Mesendoderm (in vitro differentiated cells): ENCODE data around the gene TASP1.
A peak's percentile ranks its signal among the peaks of the same experiment; 100 is the strongest.
"Not testable (repeated sequence)": the region's sequence is repeated elsewhere in the genome, so short reads cannot be mapped to it uniquely, and the experiment has no call there.

Experiments
- DNase-seq: peaks from one replicate; pipeline ENCODE4 v3.0.0; 2013
- H2AK5ac ChIP-seq: 2 replicates; pipeline ENCODE4 v1.6.1; 2013; ENCODE audit warnings: low read length, inconsistent platforms
- H2BK120ac ChIP-seq: 2 replicates; pipeline ENCODE4 v1.6.1; 2013; ENCODE audit warnings: low read depth, mild to moderate bottlenecking, low read length, moderate library complexity, mixed read lengths
- H2BK15ac ChIP-seq: replicated peaks from 2 replicates; pipeline ENCODE4 v1.6.1; 2013; ENCODE audit warnings: low read depth, mild to moderate bottlenecking, moderate library complexity
- H2BK5ac ChIP-seq: 2 replicates; pipeline ENCODE4 v1.6.1; 2013; ENCODE audit warnings: low read length, inconsistent platforms
- H3K18ac ChIP-seq: 2 replicates; pipeline ENCODE4 v1.6.1; 2013; ENCODE audit warnings: mild to moderate bottlenecking, low read length, mixed read lengths
- H3K23ac ChIP-seq: one replicate; pipeline ENCODE4 v1.6.1; 2013; ENCODE audit warnings: low read length
- H3K27ac ChIP-seq: 2 replicates; pipeline ENCODE4 v1.5.1; 2013; ENCODE audit warnings: low read depth, mild to moderate bottlenecking, inconsistent platforms, low read length, moderate library complexity
- H3K27me3 ChIP-seq: 2 replicates; pipeline ENCODE4 v1.6.1; 2013; ENCODE audit warnings: low read length, control low read depth, mild to moderate bottlenecking, inconsistent platforms; ENCODE audit not compliant: insufficient read depth, poor library complexity
- H3K36me3 ChIP-seq: 2 replicates; pipeline ENCODE4 v1.6.1; 2013; ENCODE audit warnings: low read length, inconsistent platforms; ENCODE audit not compliant: control insufficient read depth, insufficient read depth
- H3K4ac ChIP-seq: one replicate; pipeline ENCODE4 v1.6.1; 2013; ENCODE audit warnings: low read depth, mild to moderate bottlenecking, low read length, moderate library complexity
- H3K4me1 ChIP-seq: 2 replicates; pipeline ENCODE4 v1.6.1; 2013; ENCODE audit warnings: low read depth, low read length, inconsistent platforms; ENCODE audit not compliant: control insufficient read depth
- H3K4me2 ChIP-seq: 2 replicates; pipeline ENCODE4 v1.6.1; 2013; ENCODE audit warnings: low read length
- H3K4me3 ChIP-seq: 2 replicates; pipeline ENCODE4 v1.5.1; 2013; ENCODE audit warnings: mild to moderate bottlenecking, low read length
- H3K56ac ChIP-seq: one replicate; pipeline ENCODE4 v1.6.1; 2013; ENCODE audit warnings: low read length
- H3K79me1 ChIP-seq: 2 replicates; pipeline ENCODE4 v1.6.1; 2013; ENCODE audit warnings: low read length, inconsistent platforms
- H3K79me2 ChIP-seq: 2 replicates; pipeline ENCODE4 v1.6.1; 2013; ENCODE audit warnings: mild to moderate bottlenecking, low read length; ENCODE audit not compliant: control insufficient read depth, insufficient read depth
- H3K9ac ChIP-seq: 2 replicates; pipeline ENCODE4 v1.6.1; 2013; ENCODE audit warnings: low read length, inconsistent platforms
- H4K5ac ChIP-seq: one replicate; pipeline ENCODE4 v1.6.1; 2013; ENCODE audit warnings: low read length
- H4K8ac ChIP-seq: one replicate; pipeline ENCODE4 v1.6.1; 2013; ENCODE audit warnings: low read depth, mild to moderate bottlenecking, control low read depth, low read length, moderate library complexity
- WGBS: extraction: QIAGEN DNeasy Blood & Tissue Kit; methylation state at CpG from one replicate; pipeline ENCODE4 v1.1.7; 2013; ENCODE audit warnings: low lambda C conversion rate, missing lambda C conversion rate; ENCODE audit not compliant: insufficient coverage; ENCODE audit errors: extremely low coverage; 5-methylcytosine and 5-hydroxymethylcytosine counted together

The TASP1 gene

GRCh38 chr20:13639150-13639497 lies 392 bp upstream of the TASP1 start:
- peak overlapping the region; percentile 55 for H3K9ac ChIP-seq
- no peak overlapping the region for H2BK120ac ChIP-seq
- no CpG with 5 or more reads among the region's 9 CpGs for WGBS
- H3K4me3 ChIP-seq, result peak overlapping the region; percentile 29
- H3K36me3 ChIP-seq, result no peaks in the 10 kb centered on the region
- peak overlapping the region; percentile 71 for H3K4me2 ChIP-seq
- no peak overlapping the region for H3K18ac ChIP-seq
- no peaks in the 10 kb centered on the region for H3K4me1 ChIP-seq
- H4K8ac ChIP-seq, result no peak overlapping the region
- H2AK5ac ChIP-seq, result no peak overlapping the region
- H3K56ac ChIP-seq, result peak overlapping the region; percentile 78
- H3K27me3 ChIP-seq, result no peaks in the 10 kb centered on the region
- H2BK5ac ChIP-seq, result no peak overlapping the region
- no peak overlapping the region for H3K23ac ChIP-seq
- H2BK15ac ChIP-seq, result no peak overlapping the region
- H3K4ac ChIP-seq, result no peak overlapping the region
- peaks cover 15% of the 10 kb centered on the region for H3K79me2 ChIP-seq
- H3K79me1 ChIP-seq, result peaks cover 4% of the 10 kb centered on the region
- no peak overlapping the region for H3K27ac ChIP-seq
- DNase-seq, result no peak
- H4K5ac ChIP-seq, result no peak overlapping the region

GRCh38 chr20:13638162-13638495 lies 603 bp downstream of the TASP1 start:
- H3K4me1 ChIP-seq, result no peaks in the 10 kb centered on the region
- peak overlapping the region; percentile 88 for H3K56ac ChIP-seq
- no peaks in the 10 kb centered on the region for H3K27me3 ChIP-seq
- no peak overlapping the region for H2AK5ac ChIP-seq
- peaks cover 15% of the 10 kb centered on the region for H3K79me2 ChIP-seq
- peaks cover 4% of the 10 kb centered on the region for H3K79me1 ChIP-seq
- peak overlapping the region; percentile 88 for H3K4me3 ChIP-seq
- H2BK120ac ChIP-seq, result no peak overlapping the region
- no CpG with 5 or more reads among the region's 7 CpGs for WGBS
- peak overlapping the region; percentile 87 for H3K4me2 ChIP-seq
- no peaks in the 10 kb centered on the region for H3K36me3 ChIP-seq
- H3K23ac ChIP-seq, result no peak overlapping the region
- no peak overlapping the region for H4K8ac ChIP-seq
- peak; percentile 58 for DNase-seq
- H4K5ac ChIP-seq, result no peak overlapping the region
- H3K27ac ChIP-seq, result no peak overlapping the region
- peak overlapping the region; percentile 84 for H3K9ac ChIP-seq
- H3K4ac ChIP-seq, result no peak overlapping the region
- H3K18ac ChIP-seq, result no peak overlapping the region
- no peak overlapping the region for H2BK5ac ChIP-seq
- no peak overlapping the region for H2BK15ac ChIP-seq

GRCh38 chr20:13632431-13632830 lies 6.3 kb downstream of the TASP1 start:
- H3K9ac ChIP-seq, result no peak overlapping the region
- H3K4me1 ChIP-seq, result no peaks in the 10 kb centered on the region
- no peak overlapping the region for H2BK120ac ChIP-seq
- peaks cover 13% of the 10 kb centered on the region for H3K79me2 ChIP-seq
- no peak for DNase-seq
- H3K4me3 ChIP-seq, result no peak overlapping the region
- H3K79me1 ChIP-seq, result peaks cover 4% of the 10 kb centered on the region
- no peak overlapping the region for H3K4me2 ChIP-seq
- H3K27me3 ChIP-seq, result no peaks in the 10 kb centered on the region
- H3K18ac ChIP-seq, result no peak overlapping the region
- H4K5ac ChIP-seq, result no peak overlapping the region
- WGBS, result no CpG with 5 or more reads among the region's 1 CpG
- no peak overlapping the region for H3K23ac ChIP-seq
- no peak overlapping the region for H3K4ac ChIP-seq
- no peak overlapping the region for H3K27ac ChIP-seq
- H2BK15ac ChIP-seq, result no peak overlapping the region
- H2BK5ac ChIP-seq, result no peak overlapping the region
- no peak overlapping the region for H3K56ac ChIP-seq
- H4K8ac ChIP-seq, result no peak overlapping the region
- H2AK5ac ChIP-seq, result no peak overlapping the region
- no peaks in the 10 kb centered on the region for H3K36me3 ChIP-seq

DNA sequence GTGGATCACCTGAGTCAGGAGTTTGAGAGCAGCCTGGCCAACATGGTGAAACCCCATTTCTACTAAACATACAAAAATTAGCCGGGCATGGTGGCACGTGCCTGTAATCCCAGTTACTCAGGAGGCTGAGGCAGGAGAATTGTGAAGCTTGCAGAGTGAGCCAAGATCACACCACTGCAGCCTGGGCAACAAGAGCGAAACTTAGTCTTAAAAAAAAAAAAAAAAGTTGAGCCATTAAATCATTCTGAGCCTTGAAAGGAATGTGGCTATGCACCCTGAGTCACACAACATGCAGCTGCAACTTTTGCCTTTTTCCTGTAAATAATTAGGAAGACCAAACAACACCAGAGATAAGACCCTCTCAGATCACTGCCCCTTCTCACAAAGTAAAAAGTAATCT lies 11.2 kb downstream of the TASP1 start:
- WGBS, result no CpG with 5 or more reads among the region's 3 CpGs
- peak; percentile 70 for DNase-seq
- not testable (repeated sequence) for H3K4ac ChIP-seq, H2BK120ac ChIP-seq, H4K8ac ChIP-seq, H3K18ac ChIP-seq, H3K79me2 ChIP-seq, H3K4me2 ChIP-seq, H4K5ac ChIP-seq, H3K4me1 ChIP-seq, H3K23ac ChIP-seq, H3K79me1 ChIP-seq, H3K27ac ChIP-seq, H3K27me3 ChIP-seq, H3K36me3 ChIP-seq, H3K4me3 ChIP-seq, H3K56ac ChIP-seq, H3K9ac ChIP-seq, H2BK5ac ChIP-seq, H2AK5ac ChIP-seq, H2BK15ac ChIP-seq

- H2BK120ac ChIP-seq, result no peak overlapping the region
- no peak overlapping the region for H3K9ac ChIP-seq
- no peak overlapping the region for H2BK5ac ChIP-seq
- no peaks in the 10 kb centered on the region for H3K27me3 ChIP-seq
- H3K4me2 ChIP-seq, result no peak overlapping the region
- H3K79me2 ChIP-seq, result no peaks in the 10 kb centered on the region
- DNase-seq, result no peak
- peaks cover 3% of the 10 kb centered on the region for H3K4me1 ChIP-seq
- H3K18ac ChIP-seq, result no peak overlapping the region
- no peak overlapping the region for H3K4me3 ChIP-seq
- peaks cover 2% of the 10 kb centered on the region for H3K79me1 ChIP-seq
- no peak overlapping the region for H2AK5ac ChIP-seq
- no peaks in the 10 kb centered on the region for H3K36me3 ChIP-seq
- H4K5ac ChIP-seq, result no peak overlapping the region
- WGBS, result no CpG with 5 or more reads among the region's 1 CpG
- H2BK15ac ChIP-seq, result no peak overlapping the region
- no peak overlapping the region for H3K56ac ChIP-seq
- no peak overlapping the region for H3K4ac ChIP-seq
- H4K8ac ChIP-seq, result no peak overlapping the region
- no peak overlapping the region for H3K27ac ChIP-seq
- H3K23ac ChIP-seq, result no peak overlapping the region
These were observed 12.0 kb downstream of the TASP1 start for GRCh38 chr20:13626724-13627123.

- H3K36me3 ChIP-seq, result no peaks in the 10 kb centered on the region
- H4K8ac ChIP-seq, result no peak overlapping the region
- no peak overlapping the region for H3K18ac ChIP-seq
- no peak overlapping the region for H3K4me3 ChIP-seq
- no peak overlapping the region for H2BK5ac ChIP-seq
- H3K79me1 ChIP-seq, result peaks cover 2% of the 10 kb centered on the region
- no peaks in the 10 kb centered on the region for H3K79me2 ChIP-seq
- H3K23ac ChIP-seq, result no peak overlapping the region
- no peak for DNase-seq
- H3K4me1 ChIP-seq, result peaks cover 3% of the 10 kb centered on the region
- H3K27ac ChIP-seq, result no peak overlapping the region
- no peak overlapping the region for H3K4me2 ChIP-seq
- H3K9ac ChIP-seq, result no peak overlapping the region
- H2AK5ac ChIP-seq, result no peak overlapping the region
- no peaks in the 10 kb centered on the region for H3K27me3 ChIP-seq
- no peak overlapping the region for H3K4ac ChIP-seq
- H3K56ac ChIP-seq, result no peak overlapping the region
- WGBS, result no CpG with 5 or more reads among the region's 6 CpGs
- no peak overlapping the region for H2BK120ac ChIP-seq
- H4K5ac ChIP-seq, result no peak overlapping the region
- no peak overlapping the region for H2BK15ac ChIP-seq
These were observed 13.3 kb downstream of the TASP1 start for GRCh38 chr20:13625304-13625979.
